GM19438 (cell line): ENCODE data around the gene INPP4A.

Experiments used
- ATAC-seq: cut with Tn5 transposase; IDR thresholded peaks from one replicate; pipeline ENCODE4 v1.9.1; 2021; ENCODE audit warnings: low read depth; ENCODE audit not compliant: unreplicated experiment

Gene INPP4A

GRCh38 chr2:98472961-98473746, 28.5 kb downstream of the INPP4A start:
- ATAC-seq: no peak

GRCh38 chr2:98473995-98474780, 29.5 kb downstream of the INPP4A start:
- ATAC-seq: no peak

- no peak for ATAC-seq
Measured at GRCh38 chr2:98474979-98475632, 30.4 kb downstream of the INPP4A start.

GRCh38 chr2:98476192-98476868, 31.7 kb downstream of the INPP4A start:
- no peak for ATAC-seq

GRCh38 chr2:98477036-98477435, 32.4 kb downstream of the INPP4A start:
- ATAC-seq: no peak

GRCh38 chr2:98477506-98477905, 32.8 kb downstream of the INPP4A start:
- ATAC-seq: no peak

GRCh38 chr2:98478088-98478551, 33.5 kb downstream of the INPP4A start:
- ATAC-seq: no peak

- ATAC-seq: no peak
Measured at GRCh38 chr2:98478907-98479306, 34.2 kb downstream of the INPP4A start.

GRCh38 chr2:98479371-98479770, 34.7 kb downstream of the INPP4A start:
- ATAC-seq: no peak

- peak; percentile 35 for ATAC-seq
Measured at GRCh38 chr2:98479959-98480524, 35.4 kb downstream of the INPP4A start.

- ATAC-seq: no peak
Measured at GRCh38 chr2:98480598-98480997, 35.9 kb downstream of the INPP4A start.

GRCh38 chr2:98482362-98482761, 37.7 kb downstream of the INPP4A start:
- ATAC-seq: no peak

GRCh38 chr2:98483257-98483861, 38.7 kb downstream of the INPP4A start:
- ATAC-seq: peak; percentile 53

- ATAC-seq: no peak
Measured at GRCh38 chr2:98484121-98484557, 39.5 kb downstream of the INPP4A start.

- ATAC-seq: no peak
Measured at GRCh38 chr2:98484652-98485452, 40.2 kb downstream of the INPP4A start.

- ATAC-seq: no peak
Measured at GRCh38 chr2:98485453-98485755, 40.7 kb downstream of the INPP4A start.

GRCh38 chr2:98486374-98486981, 41.8 kb downstream of the INPP4A start:
- no peak for ATAC-seq

GRCh38 chr2:98487101-98487805, 42.6 kb downstream of the INPP4A start:
- ATAC-seq: no peak
